Measurements from ENCODE around the gene SMC1B. TPM values are rescaled to one million over a fixed set of nuclear protein-coding genes. Genes with fewer than 3 reads are reported as not detected.

The SMC1B gene
- polyA plus RNA-seq, 3 donors, result not detected

GRCh38 chr22:45334068-45334467, 79.3 kb downstream of the SMC1B start:
- Histone ChIP-seq H3K36me3 (replicated peaks in 1 of 2; ENCODE audit: control insufficient read depth in 1 of 2, insufficient read depth in 2 of 2, low read length in 2 of 2) (peaks cover 87 to 100% of the 10 kb centered on the region in 2 donors), H3K4me2 (replicated peaks; ENCODE audit: extremely low read depth, low read length, poor library complexity, severe bottlenecking) (no peak overlapping the region), H3K27ac (ENCODE audit: low read depth in 1 of 2, low read length in 2 of 2) (no peak overlapping the region), H3K4me1 (ENCODE audit: control insufficient read depth in 1 of 2, insufficient read depth in 2 of 2, low read length in 2 of 2) (no peaks in the 10 kb centered on the region), H4K20me1 (ENCODE audit: insufficient read depth, low read length) (no peaks in the 10 kb centered on the region), H3K27me3 (ENCODE audit: control insufficient read depth in 2 of 2, insufficient read depth in 2 of 2, low read length in 2 of 2) (no peaks in the 10 kb centered on the region), H3K79me2 (ENCODE audit: insufficient read depth, low read length) (no peaks in the 10 kb centered on the region), H2AFZ (ENCODE audit: insufficient read depth, low read depth, low read length, poor library complexity, severe bottlenecking) (no peak overlapping the region), H3K9ac (ENCODE audit: insufficient read depth, low read length, poor library complexity, severe bottlenecking) (no peak overlapping the region), H3K4me3 (replicated peaks in 1 of 3; ENCODE audit: low read depth in 2 of 3, low read length in 3 of 3) (no peak overlapping the region), H3K9me3 (replicated peaks in 1 of 2; ENCODE audit: control insufficient read depth in 1 of 2, insufficient read depth in 1 of 2, low read length in 2 of 2) (no peaks in the 10 kb centered on the region)
- Mint-ChIP-seq H3K27ac (no peak overlapping the region), H3K4me3 (no peak overlapping the region), H3K27me3 (ENCODE audit: low read depth in 3 of 3) (peaks cover 0 to 2% (median 0%) of the 10 kb centered on the region in 3 donors), H3K36me3 (peaks cover 91 to 100% of the 10 kb centered on the region in 2 donors), H3K9me3 (no peaks in the 10 kb centered on the region), H3K4me1 (no peaks in the 10 kb centered on the region)
- TF ChIP-seq CTCF (IDR thresholded peaks at IDR 0.05), result no peak
- WGBS (ENCODE audit: insufficient coverage), result 67% methylated on average over 1 of the region's 5 CpGs
- no peak for DNase-seq
- intact Hi-C loops (cut with micrococcal nuclease), result loop anchor here in 1 of 2 donors (10.0 kb wide), 1 partner anchor 81 kb away; the partner anchor contains the start of genes RIBC2 and SMC1B

GRCh38 chr22:45332001-45332400, 81.4 kb downstream of the SMC1B start:
- no peak overlapping the region for H3K27ac ChIP-seq (ENCODE audit: low read depth in 1 of 2, low read length in 2 of 2)
- 98% methylated on average over 7 of the region's 7 CpGs for WGBS (ENCODE audit: insufficient coverage)
- H4K20me1 ChIP-seq (ENCODE audit: insufficient read depth, low read length), result no peaks in the 10 kb centered on the region
- H3K36me3 Mint-ChIP-seq, result peaks cover 86 to 96% of the 10 kb centered on the region in 2 donors
- H3K4me2 ChIP-seq (replicated peaks; ENCODE audit: extremely low read depth, low read length, poor library complexity, severe bottlenecking), result no peak overlapping the region
- H3K4me3 ChIP-seq (replicated peaks in 1 of 3; ENCODE audit: low read depth in 2 of 3, low read length in 3 of 3), result no peak overlapping the region
- no peaks in the 10 kb centered on the region for H3K9me3 Mint-ChIP-seq
- intact Hi-C loops (cut with micrococcal nuclease), result loop anchor here in 1 of 2 donors (10.0 kb wide), 1 partner anchor 83 kb away; the partner anchor contains the start of genes RIBC2 and SMC1B
- H3K9ac ChIP-seq (ENCODE audit: insufficient read depth, low read length, poor library complexity, severe bottlenecking), result no peak overlapping the region
- no peaks in the 10 kb centered on the region for H3K79me2 ChIP-seq (ENCODE audit: insufficient read depth, low read length)
- no peaks in the 10 kb centered on the region for H3K4me1 ChIP-seq (ENCODE audit: control insufficient read depth in 1 of 2, insufficient read depth in 2 of 2, low read length in 2 of 2)
- H3K4me1 Mint-ChIP-seq, result no peaks in the 10 kb centered on the region
- no peaks in the 10 kb centered on the region for H3K27me3 ChIP-seq (ENCODE audit: control insufficient read depth in 2 of 2, insufficient read depth in 2 of 2, low read length in 2 of 2)
- H3K27ac Mint-ChIP-seq, result peak overlapping the region in 1 of 7 donors; percentile 26
- H2AFZ ChIP-seq (ENCODE audit: insufficient read depth, low read depth, low read length, poor library complexity, severe bottlenecking), result no peak overlapping the region
- H3K4me3 Mint-ChIP-seq, result no peak overlapping the region
- peaks cover 78 to 100% of the 10 kb centered on the region in 2 donors for H3K36me3 ChIP-seq (replicated peaks in 1 of 2; ENCODE audit: control insufficient read depth in 1 of 2, insufficient read depth in 2 of 2, low read length in 2 of 2)
- H3K9me3 ChIP-seq (replicated peaks in 1 of 2; ENCODE audit: control insufficient read depth in 1 of 2, insufficient read depth in 1 of 2, low read length in 2 of 2), result no peaks in the 10 kb centered on the region
- peaks cover 0 to 3% (median 0%) of the 10 kb centered on the region in 3 donors for H3K27me3 Mint-ChIP-seq (ENCODE audit: low read depth in 3 of 3)
- DNase-seq, result no peak
- TF ChIP-seq CTCF (IDR thresholded peaks at IDR 0.05), result no peak

Data from CD14-positive monocyte (primary cell).